ENCODE results near the gene MPHOSPH9. TPM values are rescaled to one million over a fixed set of nuclear protein-coding genes. Genes with fewer than 3 reads are reported as not detected.

MPHOSPH9 gene
- total and polyA plus RNA-seq, 4 donors = 4.9 to 51.0 (median 32.7) TPM

- Histone ChIP-seq H3K27ac (ENCODE audit: low read depth in 1 of 2, low read length in 2 of 2) (no peak overlapping the region), H3K4me1 (ENCODE audit: control insufficient read depth in 4 of 4, insufficient read depth in 4 of 4, low read length in 3 of 4) (peaks cover 7 to 21% (median 11%) of the 10 kb centered on the region in 4 donors), H3K27me3 (ENCODE audit: control insufficient read depth in 4 of 4, insufficient read depth in 4 of 4, low read length in 3 of 4) (no peaks in the 10 kb centered on the region), H3K9ac (ENCODE audit: low read depth in 1 of 2, low read length in 2 of 2) (no peak overlapping the region), H3K9me3 (ENCODE audit: control insufficient read depth in 4 of 4, low read length in 3 of 4) (no peaks in the 10 kb centered on the region), H3K36me3 (ENCODE audit: control insufficient read depth in 4 of 4, insufficient read depth in 3 of 4, low read depth in 1 of 4, low read length in 3 of 4) (peaks cover 3 to 5% (median 5%) of the 10 kb centered on the region in 4 donors), H3K4me3 (ENCODE audit: low read depth in 1 of 3, low read length in 3 of 3) (no peak overlapping the region)
- DNase-seq (ENCODE audit: low spot score) = no peak
- 95% methylated on average over 19 of the region's 19 CpGs for WGBS
- TF ChIP-seq HNF4A (conservative IDR thresholded peaks at IDR 0.05) (no peak), FOXA1 (IDR thresholded peaks at IDR 0.05) (no peak), RXRA (IDR thresholded peaks at IDR 0.05) (no peak), ATF3 (IDR thresholded peaks at IDR 0.05) (no peak), HNF4G (IDR thresholded peaks at IDR 0.05) (no peak)
- TF ChIP-seq, protein P1, sequence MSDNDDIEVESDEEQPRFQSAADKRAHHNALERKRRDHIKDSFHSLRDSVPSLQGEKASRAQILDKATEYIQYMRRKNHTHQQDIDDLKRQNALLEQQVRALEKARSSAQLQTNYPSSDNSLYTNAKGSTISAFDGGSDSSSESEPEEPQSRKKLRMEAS (IDR thresholded peaks at IDR 0.05) = no peak
Observed at GRCh38 chr12:123266679-123267277, 33.8 kb upstream of the MPHOSPH9 start.

GRCh38 chr12:123265851-123266678, 33.1 kb upstream of the MPHOSPH9 start:
- no peak for DNase-seq (ENCODE audit: low spot score)
- Histone ChIP-seq H3K9me3 (ENCODE audit: control insufficient read depth in 4 of 4, low read length in 3 of 4) (no peaks in the 10 kb centered on the region), H3K4me3 (ENCODE audit: low read depth in 1 of 3, low read length in 3 of 3) (no peak overlapping the region), H3K9ac (ENCODE audit: low read depth in 1 of 2, low read length in 2 of 2) (no peak overlapping the region), H3K27ac (ENCODE audit: low read depth in 1 of 2, low read length in 2 of 2) (no peak overlapping the region), H3K27me3 (ENCODE audit: control insufficient read depth in 4 of 4, insufficient read depth in 4 of 4, low read length in 3 of 4) (no peaks in the 10 kb centered on the region), H3K36me3 (ENCODE audit: control insufficient read depth in 4 of 4, insufficient read depth in 3 of 4, low read depth in 1 of 4, low read length in 3 of 4) (peaks cover 5 to 12% (median 11%) of the 10 kb centered on the region in 4 donors), H3K4me1 (ENCODE audit: control insufficient read depth in 4 of 4, insufficient read depth in 4 of 4, low read length in 3 of 4) (peaks cover 7 to 21% (median 11%) of the 10 kb centered on the region in 4 donors)
- TF ChIP-seq GABPA (IDR thresholded peaks at IDR 0.05 in 1 of 2, conservative IDR thresholded peaks at IDR 0.05 in 1 of 2) (no peak), YY1 (IDR thresholded peaks at IDR 0.05) (no peak), NR2F2 (IDR thresholded peaks at IDR 0.05) (no peak), HNF4A (conservative IDR thresholded peaks at IDR 0.05) (no peak), RXRA (IDR thresholded peaks at IDR 0.05) (no peak), REST (IDR thresholded peaks at IDR 0.05) (no peak), FOXA1 (IDR thresholded peaks at IDR 0.05) (no peak), EGR1 (IDR thresholded peaks at IDR 0.05; ENCODE audit: low read depth in 2 of 2) (no peak), HNF4G (IDR thresholded peaks at IDR 0.05) (no peak), JUND (IDR thresholded peaks at IDR 0.05) (no peak), TAF1 (conservative IDR thresholded peaks at IDR 0.05) (no peak), ATF3 (IDR thresholded peaks at IDR 0.05) (no peak), RAD21 (IDR thresholded peaks at IDR 0.05) (no peak)
- TF ChIP-seq, protein P1 (IDR thresholded peaks at IDR 0.05) = no peak
- TF ChIP-seq, protein P2, sequence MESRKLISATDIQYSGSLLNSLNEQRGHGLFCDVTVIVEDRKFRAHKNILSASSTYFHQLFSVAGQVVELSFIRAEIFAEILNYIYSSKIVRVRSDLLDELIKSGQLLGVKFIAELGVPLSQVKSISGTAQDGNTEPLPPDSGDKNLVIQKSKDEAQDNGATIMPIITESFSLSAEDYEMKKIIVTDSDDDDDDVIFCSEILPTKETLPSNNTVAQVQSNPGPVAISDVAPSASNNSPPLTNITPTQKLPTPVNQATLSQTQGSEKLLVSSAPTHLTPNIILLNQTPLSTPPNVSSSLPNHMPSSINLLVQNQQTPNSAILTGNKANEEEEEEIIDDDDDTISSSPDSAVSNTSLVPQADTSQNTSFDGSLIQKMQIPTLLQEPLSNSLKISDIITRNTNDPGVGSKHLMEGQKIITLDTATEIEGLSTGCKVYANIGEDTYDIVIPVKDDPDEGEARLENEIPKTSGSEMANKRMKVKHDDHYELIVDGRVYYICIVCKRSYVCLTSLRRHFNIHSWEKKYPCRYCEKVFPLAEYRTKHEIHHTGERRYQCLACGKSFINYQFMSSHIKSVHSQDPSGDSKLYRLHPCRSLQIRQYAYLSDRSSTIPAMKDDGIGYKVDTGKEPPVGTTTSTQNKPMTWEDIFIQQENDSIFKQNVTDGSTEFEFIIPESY (IDR thresholded peaks at IDR 0.05) = no peak
- 95% methylated on average over 35 of the region's 35 CpGs for WGBS

Measured in liver (tissue), 9 donors.